Thyroid gland (tissue), 4 donors: Measurements from ENCODE around the gene DNALI1. TPM values are rescaled to one million over a fixed set of nuclear protein-coding genes. Genes with fewer than 3 reads are reported as not detected.
"Not testable (repeated sequence)": the region's sequence is repeated elsewhere in the genome, so short reads cannot be mapped to it uniquely, and the experiment has no call there.

Source experiments
- DNase-seq, 2 donors: peaks; one replicate each; pipeline ENCODE4 v3.0.0-alpha.2; 2019
- H3K27ac ChIP-seq, 3 donors: fragments of 200-600 bp; sonication (generic); 1 replicate in 2 of 3; 2 replicates in 1 of 3; pipeline ENCODE4 v1.5.1; 2016 to 2019; ENCODE audit warnings: mild to moderate bottlenecking in 1 of 3, moderate library complexity in 1 of 3
- H3K27me3 ChIP-seq: fragments of 200-600 bp; sonication (generic); one replicate; pipeline ENCODE4 v1.5.1; 2019
- H3K36me3 ChIP-seq, 2 donors: fragments of 200-600 bp; sonication (generic); one replicate each; pipeline ENCODE4 v1.5.1; 2016 to 2019
- H3K4me1 ChIP-seq, 2 donors: fragments of 200-600 bp; sonication (generic); one replicate each; pipeline ENCODE4 v1.5.1; 2017 to 2019
- H3K4me3 ChIP-seq, 3 donors: fragments of 200-600 bp; sonication (generic); replicated peaks in 1 of 3; 1 replicate in 2 of 3; 2 replicates in 1 of 3; pipeline ENCODE4 v1.5.1; 2016; ENCODE audit warnings: mild to moderate bottlenecking in 1 of 3
- H3K9me3 ChIP-seq: fragments of 200-600 bp; sonication (generic); one replicate; pipeline ENCODE4 v1.5.1; 2017
- CTCF ChIP-seq, 6 experiments: fragments of 200-600 bp in 3 of 6; fragments of 450-650 bp in 3 of 6; sonication (generic) in 3 of 6; IDR thresholded peaks; one replicate each; pipeline ENCODE4 v1.5.1; 2016 to 2019; ENCODE audit warnings: antibody characterized with exemption in 6 of 6, mild to moderate bottlenecking in 2 of 6, inconsistent platforms in 1 of 6, moderate library complexity in 1 of 6
- POLR2A ChIP-seq, 2 donors: fragments of 450-650 bp; IDR thresholded peaks; one replicate each; pipeline ENCODE4 v1.6.1; 2017; ENCODE audit warnings: antibody characterized with exemption in 2 of 2, mild to moderate bottlenecking in 2 of 2, moderate library complexity in 1 of 2
- WGBS, 2 donors: methylation state at CpG; one replicate each; pipeline ENCODE4 v1.1.5; 2017; 5-methylcytosine and 5-hydroxymethylcytosine counted together
- intact Hi-C: fragments of 100-400 bp; cut with DNase I; formaldehyde crosslinking; loops from one replicate; pipeline ENCODE4 v1.15.1; 2023
- total RNA-seq, 4 donors: library from RNA; depleted of rRNA; stranded (reverse); fragments of >200 nt; gene quantifications; one replicate each; pipeline ENCODE4 v1.2.3, GENCODE V29; 2016

Gene DNALI1
- total RNA-seq, 4 donors from 2014 or later: 25.5 to 36.3 (median 26.0) TPM

GRCh38 chr1:37533317-37534093, 23.2 kb upstream of the DNALI1 start:
- H3K27me3 ChIP-seq: no peaks in the 10 kb centered on the region
- TF ChIP-seq POLR2A (IDR thresholded peaks at IDR 0.05) (no peak), CTCF (IDR thresholded peaks at IDR 0.05) (no peak)
- H3K36me3 ChIP-seq: peaks cover 2 to 19% of the 10 kb centered on the region in 2 donors
- DNase-seq: no peak
- 96 to 98% methylated on average over 4 of the region's 4 CpGs for WGBS, 2 donors
- no peaks in the 10 kb centered on the region for H3K9me3 ChIP-seq
- H3K4me3 ChIP-seq: no peak overlapping the region
- peak overlapping the region in 1 of 3 donors; percentile 40 for H3K27ac ChIP-seq
- H3K4me1 ChIP-seq: peaks cover 0 to 12% of the 10 kb centered on the region in 2 donors
- intact Hi-C loops: no loop called here

GRCh38 chr1:37537378-37537777, 19.4 kb upstream of the DNALI1 start:
- no peaks in the 10 kb centered on the region for H3K9me3 ChIP-seq
- intact Hi-C loops: no loop called here
- DNase-seq: no peak
- peaks cover 24 to 36% of the 10 kb centered on the region in 2 donors for H3K36me3 ChIP-seq
- H3K4me3 ChIP-seq: no peak overlapping the region
- TF ChIP-seq CTCF (IDR thresholded peaks at IDR 0.05): no peak
- TF ChIP-seq POLR2A (IDR thresholded peaks at IDR 0.05): no peak
- 61 to 68% methylated on average over 2 of the region's 2 CpGs for WGBS, 2 donors
- H3K27me3 ChIP-seq: no peaks in the 10 kb centered on the region
- H3K4me1 ChIP-seq: peaks cover 0 to 12% of the 10 kb centered on the region in 2 donors
- no peak overlapping the region for H3K27ac ChIP-seq

GRCh38 chr1:37539154-37539553, 17.6 kb upstream of the DNALI1 start:
- DNase-seq, H3K27me3 ChIP-seq, H3K9me3 ChIP-seq, intact Hi-C loops, H3K4me3 ChIP-seq, H3K27ac ChIP-seq: not testable (repeated sequence)
- peaks cover 24 to 36% of the 10 kb centered on the region in 2 donors for H3K36me3 ChIP-seq
- WGBS, 2 donors: 93 to 95% methylated on average over 10 of the region's 10 CpGs
- H3K4me1 ChIP-seq: peaks cover 0 to 14% of the 10 kb centered on the region in 2 donors

- peaks cover 24 to 44% of the 10 kb centered on the region in 2 donors for H3K36me3 ChIP-seq
Measured at GRCh38 chr1:37540036-37540785, 16.5 kb upstream of the DNALI1 start.

GRCh38 chr1:37544530-37544929, 12.2 kb upstream of the DNALI1 start:
- no peaks in the 10 kb centered on the region for H3K27me3 ChIP-seq
- no peak for DNase-seq
- intact Hi-C loops: no loop called here
- 96 to 97% methylated on average over 21 of the region's 21 CpGs for WGBS, 2 donors
- H3K36me3 ChIP-seq: peaks cover 16 to 52% of the 10 kb centered on the region in 2 donors
- no peak overlapping the region for H3K4me3 ChIP-seq
- H3K4me1 ChIP-seq: peaks cover 0 to 8% of the 10 kb centered on the region in 2 donors
- no peak overlapping the region for H3K27ac ChIP-seq
- H3K9me3 ChIP-seq: no peaks in the 10 kb centered on the region
- TF ChIP-seq CTCF (IDR thresholded peaks at IDR 0.05): no peak
- no peak for TF ChIP-seq POLR2A (IDR thresholded peaks at IDR 0.05)

More at GRCh38 chr1:37540036-37540785, 16.5 kb upstream of the DNALI1 start:
- H3K4me3 ChIP-seq: no peak overlapping the region
- 95 to 96% methylated on average over 30 of the region's 30 CpGs for WGBS, 2 donors
- H3K27ac ChIP-seq: no peak overlapping the region
- intact Hi-C loops: no loop called here
- DNase-seq: no peak
- TF ChIP-seq CTCF (IDR thresholded peaks at IDR 0.05) (no peak), POLR2A (IDR thresholded peaks at IDR 0.05) (no peak)
- H3K27me3 ChIP-seq: no peaks in the 10 kb centered on the region
- no peaks in the 10 kb centered on the region for H3K9me3 ChIP-seq
- peaks cover 0 to 8% of the 10 kb centered on the region in 2 donors for H3K4me1 ChIP-seq
